HG03139 (cell line): ENCODE measurements around the gene CHKB.
A peak's percentile ranks its signal among the peaks of the same experiment; 100 is the strongest.

Source experiments
- ATAC-seq: cut with Tn5 transposase; IDR thresholded peaks from one replicate; pipeline ENCODE4 v1.9.1; 2021; ENCODE audit not compliant: unreplicated experiment

Gene CHKB

DNA sequence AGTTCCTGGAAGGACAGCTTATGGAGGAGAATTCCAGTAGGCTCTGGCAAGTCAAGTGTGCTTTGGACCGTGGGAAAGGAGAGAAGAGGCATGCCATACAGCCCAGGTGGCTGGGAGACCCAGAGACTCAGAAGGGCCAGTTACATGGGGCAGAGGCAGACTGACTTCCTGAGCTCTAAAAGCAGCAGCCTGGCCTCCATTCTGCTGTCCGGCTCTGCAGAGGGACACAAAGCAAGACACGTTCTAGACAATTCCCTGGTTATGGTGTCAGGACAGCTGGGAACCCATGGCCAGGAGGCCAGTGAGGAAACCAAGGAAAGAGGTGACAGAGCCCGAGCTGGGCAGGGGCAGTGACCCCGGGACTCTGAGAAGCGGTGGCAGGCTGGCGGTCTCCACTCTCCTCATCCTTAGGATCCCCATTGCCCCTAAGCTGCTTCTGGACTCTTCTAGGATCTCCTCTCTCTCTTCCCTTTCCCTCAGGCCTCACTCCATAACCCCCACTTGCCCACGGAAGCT is 7.2 kb downstream of the CHKB start:
- ATAC-seq, result no peak

DNA sequence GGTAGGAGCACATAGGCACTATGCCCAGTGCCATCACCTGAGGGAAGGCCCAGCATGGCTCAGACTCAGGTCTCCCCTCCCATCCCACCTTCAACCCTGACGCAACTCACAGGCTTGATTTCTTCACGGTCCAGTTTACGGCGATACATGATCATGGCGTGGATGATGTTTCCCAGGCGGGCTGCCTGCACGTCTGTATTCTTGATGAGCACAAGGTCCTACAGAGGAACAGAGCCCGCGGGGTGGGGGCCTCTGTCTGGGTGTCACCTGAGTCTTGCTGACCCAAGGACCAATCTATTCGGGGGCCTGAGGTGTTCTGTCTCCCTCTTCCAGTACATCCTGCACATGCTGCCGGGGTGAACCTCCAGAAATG is 8.3 kb downstream of the CHKB start:
- ATAC-seq, result no peak

DNA sequence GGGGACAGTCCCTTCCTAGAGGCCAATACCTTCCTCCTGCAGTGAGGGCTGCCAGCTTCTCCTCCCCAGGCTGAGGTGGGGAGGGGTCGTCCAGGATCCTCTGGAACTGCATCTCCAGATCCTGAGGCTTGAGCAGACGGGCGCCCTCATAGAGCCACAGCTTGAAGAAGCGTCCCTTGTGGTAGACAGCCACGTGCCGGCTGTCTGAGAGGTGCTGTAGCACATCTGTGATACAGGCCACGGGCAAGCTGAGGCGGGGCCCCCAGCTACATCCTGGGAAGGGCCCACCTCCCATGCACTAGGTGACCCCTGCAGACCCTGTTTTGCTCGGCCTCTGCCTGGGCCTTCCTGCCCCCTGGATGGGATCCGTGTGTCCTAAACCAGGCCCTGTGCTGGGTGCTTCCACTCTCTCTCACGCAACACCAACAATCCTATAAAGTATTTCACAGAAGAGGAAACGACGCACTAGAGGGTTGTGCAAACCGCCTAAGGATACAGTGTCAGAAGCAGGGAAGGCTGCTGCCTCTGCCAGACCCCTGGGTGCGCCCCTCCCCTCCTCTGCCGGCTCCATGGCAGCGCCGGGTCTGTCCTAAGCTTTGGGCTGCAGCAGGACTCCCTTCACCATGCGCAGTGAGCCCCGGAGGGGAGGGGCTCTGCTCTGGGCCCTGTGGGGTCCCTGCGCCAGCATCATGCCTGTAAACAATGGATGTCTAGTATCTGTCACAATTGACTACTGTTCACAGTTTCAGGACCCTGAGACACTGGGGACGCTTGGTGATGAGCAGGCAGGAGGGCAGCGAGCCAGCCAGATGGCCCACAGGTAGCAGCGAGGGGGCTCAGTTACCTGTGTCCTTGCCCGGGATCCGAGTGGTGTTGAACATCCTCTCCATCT is 8.9 kb downstream of the CHKB start:
- ATAC-seq, result no peak

DNA sequence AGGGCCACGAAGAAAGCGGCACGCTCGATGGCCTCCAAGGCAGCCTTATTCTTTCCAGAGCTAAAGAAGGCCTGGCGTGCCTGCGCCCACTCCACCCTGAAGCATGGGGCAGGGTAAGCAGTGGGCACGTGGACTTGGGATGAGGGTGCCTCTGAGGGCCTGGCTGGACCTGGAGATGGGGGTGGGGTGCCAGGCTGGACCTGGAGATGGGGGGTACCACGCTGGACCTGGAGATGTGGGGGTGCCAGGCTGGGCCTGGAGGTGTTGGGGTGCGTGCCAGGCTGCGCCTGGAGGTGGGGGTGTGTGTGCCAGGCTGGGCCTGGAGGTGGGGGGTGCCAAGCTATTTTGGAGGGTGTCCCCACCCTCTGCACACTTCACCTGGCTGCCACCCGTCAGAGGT is 9.7 kb downstream of the CHKB start:
- ATAC-seq, result no peak

DNA sequence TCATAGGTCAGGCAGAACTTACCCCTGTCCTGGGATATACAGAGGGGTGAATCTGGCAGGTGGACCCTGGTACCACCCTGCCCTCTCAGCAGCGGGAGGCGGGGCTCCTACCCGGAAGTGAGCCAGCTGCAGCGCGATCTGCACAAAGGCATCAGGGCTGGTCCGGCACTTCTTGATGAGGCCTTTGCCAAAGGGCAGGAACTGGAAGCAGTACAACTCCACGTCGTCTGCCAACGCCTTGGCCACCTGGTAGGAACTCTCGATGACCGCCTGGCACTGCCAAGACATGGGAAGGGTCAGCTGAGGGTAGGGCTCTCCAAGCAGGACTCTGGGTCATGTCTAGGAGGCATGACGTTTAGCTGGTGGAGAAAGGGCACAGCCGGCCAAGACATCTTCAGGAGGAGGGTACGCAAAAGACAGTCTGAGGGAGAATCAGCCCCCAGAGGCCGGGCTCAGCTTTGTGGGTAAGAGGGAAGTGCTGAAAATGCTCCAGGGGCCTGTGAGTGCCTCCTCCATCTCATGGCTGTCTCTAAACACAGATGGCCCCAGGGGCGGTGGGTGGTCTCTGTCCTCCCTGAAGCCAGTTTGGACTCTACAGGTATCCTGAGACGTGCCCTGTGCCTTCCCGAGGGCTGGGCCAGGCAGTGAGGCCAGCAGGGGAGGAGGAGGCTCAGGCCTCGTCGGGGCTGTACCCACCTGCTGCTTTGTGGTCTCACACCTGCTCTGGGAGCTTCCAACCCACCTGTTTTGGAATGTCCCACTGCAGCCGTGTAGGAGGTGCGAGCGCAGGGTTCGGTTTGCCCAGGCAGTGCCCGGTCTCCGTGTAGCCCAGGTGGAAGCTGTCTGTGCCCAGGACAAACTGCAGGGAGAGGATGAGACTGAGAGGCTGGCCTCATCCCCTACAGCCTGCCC is 11.1 kb downstream of the CHKB start:
- ATAC-seq, result no peak

DNA sequence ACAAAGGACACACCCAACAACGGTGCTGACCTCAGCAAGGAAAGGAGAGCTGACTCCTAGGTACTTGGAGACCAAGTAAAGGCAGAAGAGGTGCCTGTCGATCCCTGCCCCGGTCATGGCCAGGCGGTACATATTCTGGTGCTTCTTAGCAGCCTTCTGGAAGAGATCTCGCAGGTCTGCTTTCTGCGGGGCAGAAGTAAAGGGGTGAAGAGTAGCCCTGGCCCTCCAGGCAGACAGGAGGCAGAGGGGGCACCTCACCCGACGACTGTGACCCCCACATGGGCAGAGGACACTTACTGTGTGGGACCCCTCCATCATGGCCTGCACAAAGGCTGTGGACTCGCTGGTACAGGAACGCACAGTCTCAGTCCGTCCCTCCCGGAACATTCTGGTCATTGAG is 11.8 kb downstream of the CHKB start:
- no peak for ATAC-seq

DNA sequence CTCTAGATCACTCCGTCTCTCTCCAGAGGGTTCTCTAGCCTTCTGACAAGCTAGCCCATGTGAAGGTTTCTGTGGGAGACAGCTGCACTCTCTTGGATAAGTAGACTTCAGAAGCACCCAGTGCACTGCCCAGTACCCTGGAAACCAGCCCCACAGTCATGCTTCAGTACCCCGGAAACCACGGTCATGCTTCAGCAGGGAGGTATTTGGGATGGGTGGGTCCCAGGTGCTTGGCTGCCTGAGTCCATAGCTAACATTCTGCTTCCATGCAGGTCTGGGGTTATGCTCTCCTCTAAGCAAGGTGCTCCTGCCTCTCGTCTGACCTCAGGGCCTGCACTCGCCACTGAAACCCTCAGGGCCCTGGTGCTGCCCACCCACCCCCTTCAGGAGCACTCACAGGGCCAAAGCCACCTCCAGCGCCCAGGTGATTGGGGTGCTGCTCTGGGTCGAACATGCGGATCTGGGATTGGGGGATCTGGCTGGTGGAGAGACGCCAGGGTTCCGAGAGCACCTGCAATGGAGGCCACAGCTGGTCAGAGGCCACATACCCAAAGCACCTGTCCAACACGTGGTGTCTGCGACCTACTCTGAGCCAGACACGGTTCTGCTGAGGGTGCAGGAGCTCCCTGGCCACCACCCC is 12.6 kb downstream of the CHKB start:
- ATAC-seq, result no peak

DNA sequence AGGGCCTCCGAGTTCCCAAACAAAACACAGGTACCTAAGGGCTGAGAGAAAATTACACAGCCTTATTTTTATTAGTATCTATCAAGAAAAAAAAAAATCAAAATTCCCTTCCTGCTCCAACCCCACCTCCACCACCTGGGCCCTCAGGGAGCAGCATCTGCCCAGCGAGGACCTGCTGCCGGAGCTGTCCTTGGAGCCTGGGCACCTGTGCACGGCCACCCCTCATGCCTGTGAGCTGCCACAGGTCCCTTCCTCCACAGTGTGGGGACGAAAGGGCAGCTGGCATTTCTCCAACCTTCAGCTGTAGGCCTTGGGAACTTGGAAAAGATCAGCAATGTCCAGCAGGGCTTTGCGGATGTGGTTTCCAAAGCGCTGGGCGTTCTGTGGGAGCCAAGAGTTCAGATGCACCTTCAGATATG is 13.6 kb downstream of the CHKB start:
- no peak for ATAC-seq

DNA sequence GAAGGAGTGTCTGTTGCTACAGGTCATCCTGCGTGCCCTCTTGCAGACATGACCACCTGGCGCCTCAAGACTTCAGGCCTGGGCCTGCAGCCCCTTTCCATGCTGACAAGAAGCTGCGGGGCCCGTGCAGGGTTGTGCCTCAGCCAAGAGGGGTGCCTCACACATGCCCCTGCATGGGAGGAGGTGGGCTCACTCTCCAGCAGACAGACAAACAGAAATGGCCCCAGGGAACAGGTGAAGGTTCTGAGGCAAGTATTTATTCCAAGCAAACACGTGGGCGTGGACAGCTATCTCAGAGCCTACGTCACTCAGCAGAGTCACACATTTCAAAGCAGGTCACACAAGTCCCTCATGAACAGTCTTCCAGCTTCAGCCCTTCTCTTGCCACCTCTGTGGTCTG is 14.0 kb downstream of the CHKB start:
- ATAC-seq, result no peak

DNA sequence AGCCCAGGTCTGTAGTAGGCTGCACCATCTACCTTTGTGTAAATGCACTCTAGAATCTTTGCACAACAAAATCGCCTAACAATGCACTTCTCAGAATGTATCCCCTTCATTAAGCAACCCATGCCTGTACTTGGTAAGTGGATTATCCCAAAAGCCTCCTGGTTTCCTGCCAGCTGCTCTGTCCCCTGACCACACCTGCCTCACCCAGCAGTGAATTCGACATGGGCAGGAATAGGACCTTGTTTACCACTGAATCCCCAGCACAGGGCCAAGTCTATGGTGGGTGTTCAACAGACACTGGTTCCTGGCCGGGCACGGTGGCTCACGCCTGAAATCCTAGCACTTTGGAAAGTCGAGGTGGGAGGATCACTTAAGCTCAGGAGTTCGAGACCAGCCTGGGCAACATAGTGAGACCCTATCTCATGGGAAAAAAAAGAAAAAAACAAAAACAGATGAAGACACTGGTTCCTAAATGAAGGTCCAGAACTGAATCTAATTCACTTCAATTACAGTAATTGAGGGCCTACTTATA is 14.9 kb downstream of the CHKB start:
- ATAC-seq, result no peak

DNA sequence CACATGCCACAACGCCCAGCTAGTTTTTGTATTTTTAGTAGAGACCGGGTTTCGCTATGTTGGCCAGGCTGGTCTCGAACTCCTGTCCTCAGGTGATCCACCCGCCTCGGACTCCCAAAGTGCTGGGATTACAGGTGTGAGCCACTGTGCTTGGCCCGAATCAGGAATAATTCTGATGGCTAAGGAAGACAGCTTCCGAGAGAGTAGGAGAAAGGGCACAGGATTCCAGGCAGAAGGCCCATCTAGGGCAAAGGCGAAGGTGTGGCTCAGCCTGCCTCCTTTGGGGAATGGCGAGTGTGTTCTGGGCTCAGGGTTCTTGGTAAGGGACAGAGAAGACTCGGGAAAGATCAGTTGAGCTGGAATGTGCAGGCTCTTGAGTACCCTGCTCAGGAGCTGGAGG is 18.4 kb downstream of the CHKB start:
- ATAC-seq, result no peak

DNA sequence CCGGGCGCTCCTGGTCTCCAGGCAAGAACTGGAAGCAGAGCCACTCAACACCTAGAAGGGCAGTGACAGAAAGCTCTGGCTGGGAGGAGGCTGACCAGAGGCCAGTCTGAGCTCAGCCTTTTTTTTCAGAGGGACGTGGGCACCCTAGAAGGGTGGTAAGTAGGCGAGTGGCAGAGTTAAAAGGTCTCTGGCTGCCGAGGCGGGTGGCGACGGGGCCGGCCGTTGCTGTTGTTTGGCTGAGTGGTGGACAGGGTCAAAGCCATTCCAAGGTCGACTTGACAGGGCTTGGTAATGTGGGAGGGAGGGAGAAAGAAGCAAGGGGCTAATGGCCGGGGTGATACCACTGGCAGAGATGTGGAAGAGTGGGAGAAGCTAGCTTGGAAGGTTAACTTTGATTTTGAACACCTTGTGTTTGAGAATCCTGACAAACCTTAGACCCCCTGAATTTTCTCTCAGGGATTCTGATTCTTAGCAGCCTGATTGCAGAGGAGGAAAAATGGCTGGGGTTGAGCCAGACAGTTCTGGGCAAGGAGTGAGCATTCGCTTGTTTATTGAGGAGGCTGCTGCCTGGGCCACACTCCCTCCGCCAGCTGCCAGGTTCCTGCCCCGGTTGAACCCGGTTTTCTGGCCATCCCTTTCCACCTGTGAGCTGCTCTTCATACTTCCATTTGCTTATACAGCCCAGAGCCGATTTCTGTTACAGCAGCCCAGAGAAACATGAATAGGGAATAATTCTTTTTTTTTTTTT is 19.1 kb downstream of the CHKB start:
- ATAC-seq, result no peak

DNA sequence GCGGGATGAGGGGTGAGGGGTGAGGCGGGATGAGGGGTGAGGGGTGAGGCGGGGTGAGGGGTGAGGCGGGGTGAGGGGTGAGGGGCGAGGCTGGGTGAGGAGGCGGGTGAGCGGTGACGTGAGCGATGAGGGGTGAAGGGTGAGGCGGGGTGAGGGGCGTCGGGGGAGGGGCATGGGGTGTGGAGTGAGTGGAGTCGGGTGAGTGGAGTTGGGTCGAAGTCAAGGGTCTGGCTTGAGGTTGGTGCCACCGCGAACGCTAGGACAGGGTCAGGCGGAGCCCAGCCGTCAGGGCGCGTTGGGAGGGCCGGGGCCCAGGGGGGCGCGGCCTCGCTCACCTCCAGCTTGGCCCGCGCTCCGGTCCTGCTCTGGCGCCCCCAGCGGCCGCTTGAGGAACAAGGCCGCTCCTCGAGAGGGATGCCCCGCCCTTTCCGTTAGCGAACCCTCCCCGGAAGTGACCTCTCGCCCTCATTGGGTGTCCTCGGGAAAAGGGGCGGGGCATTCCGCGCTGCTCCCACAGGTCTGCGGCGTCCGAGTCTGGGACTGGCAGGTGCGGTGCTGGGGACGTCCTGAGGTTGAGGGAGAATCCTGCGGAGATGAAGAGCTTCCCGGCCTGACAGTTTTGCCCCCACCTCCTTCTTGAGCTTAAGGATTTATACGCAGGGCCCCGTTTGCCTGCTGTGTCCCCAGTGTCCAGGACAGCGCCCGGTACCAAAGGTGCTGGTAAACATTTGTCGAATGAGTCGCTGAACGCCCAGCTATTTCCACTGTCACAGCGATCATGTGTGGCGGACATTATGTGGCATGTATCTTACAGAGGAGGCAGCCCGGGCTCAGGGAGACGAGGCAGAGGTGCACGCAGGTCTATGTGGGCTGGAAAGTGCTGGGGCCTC is 19.9 kb downstream of the CHKB start, which contains the start of gene SYCE3:
SYCE3 (minus strand) TSS at position 397 of the 890 bp plus-strand sequence. CDS start 6,514 bp downstream, outside the sequence.
- peak; percentile 89 for ATAC-seq

DNA sequence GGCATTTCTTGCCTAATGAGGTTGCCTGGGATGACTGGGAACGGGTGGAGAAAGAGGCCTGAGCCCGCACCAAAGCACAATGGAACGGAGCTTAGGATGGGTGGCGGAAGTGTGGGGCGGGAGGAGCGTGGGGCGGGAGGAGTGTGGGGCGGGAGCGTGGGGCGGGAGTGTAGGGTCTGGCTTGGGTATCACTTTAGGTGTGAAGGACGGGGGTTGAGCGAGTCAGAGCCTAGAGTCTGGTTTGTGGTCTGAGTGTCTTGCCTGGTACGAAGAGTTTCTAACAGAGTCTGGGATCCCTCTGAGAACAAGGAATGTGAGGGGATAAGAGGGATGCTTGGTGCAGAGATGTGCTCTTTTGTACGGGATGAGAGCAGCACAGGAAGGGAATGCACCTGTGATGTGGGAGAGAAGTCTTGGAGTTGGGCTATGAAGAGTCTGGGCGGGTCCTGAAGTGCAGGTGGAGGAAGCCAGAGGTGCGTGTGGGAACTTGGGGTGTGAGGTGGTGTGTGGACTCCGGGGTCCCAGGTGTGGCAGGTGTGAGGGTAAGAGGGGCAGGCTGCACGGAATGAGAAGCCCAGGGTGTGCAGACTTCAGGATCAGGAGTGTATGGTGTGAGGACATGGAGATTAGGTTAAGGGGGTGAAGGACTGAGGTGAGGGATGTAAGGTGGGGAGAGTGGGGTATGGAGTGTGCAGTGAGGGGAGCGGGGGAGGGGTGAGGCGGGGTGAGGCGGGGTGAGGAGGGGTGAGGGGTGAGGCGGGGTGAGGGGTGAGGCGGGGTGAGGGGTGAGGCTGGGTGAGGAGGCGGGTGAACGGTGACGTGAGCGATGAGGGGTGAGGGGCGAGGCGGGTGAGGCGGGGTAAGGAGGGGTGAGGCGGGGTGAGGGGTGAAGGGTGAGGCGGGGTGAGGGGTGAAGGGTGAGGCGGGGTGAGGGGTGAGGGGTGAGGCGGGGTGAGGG is 21.0 kb downstream of the CHKB start:
- ATAC-seq, result no peak

DNA sequence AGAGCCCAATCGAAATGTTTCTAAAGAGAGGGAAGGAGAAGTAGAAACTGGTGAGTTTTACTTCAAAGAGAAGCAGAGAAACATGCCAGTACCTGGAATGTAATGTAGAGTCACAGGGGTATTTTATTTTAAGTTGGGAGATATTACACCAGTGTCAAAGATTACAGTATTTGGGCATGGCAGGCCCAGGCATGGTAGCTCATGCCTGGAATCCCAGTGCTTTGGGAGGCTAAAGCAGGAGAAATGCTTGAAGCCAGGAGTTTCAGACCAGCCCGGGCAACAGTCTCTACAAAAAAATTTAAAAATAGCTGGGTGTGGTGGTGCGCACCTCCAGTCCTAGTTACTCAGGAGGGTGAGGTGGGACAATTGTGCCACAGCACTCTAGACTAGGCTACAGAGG is 22.6 kb downstream of the CHKB start:
- ATAC-seq, result no peak

DNA sequence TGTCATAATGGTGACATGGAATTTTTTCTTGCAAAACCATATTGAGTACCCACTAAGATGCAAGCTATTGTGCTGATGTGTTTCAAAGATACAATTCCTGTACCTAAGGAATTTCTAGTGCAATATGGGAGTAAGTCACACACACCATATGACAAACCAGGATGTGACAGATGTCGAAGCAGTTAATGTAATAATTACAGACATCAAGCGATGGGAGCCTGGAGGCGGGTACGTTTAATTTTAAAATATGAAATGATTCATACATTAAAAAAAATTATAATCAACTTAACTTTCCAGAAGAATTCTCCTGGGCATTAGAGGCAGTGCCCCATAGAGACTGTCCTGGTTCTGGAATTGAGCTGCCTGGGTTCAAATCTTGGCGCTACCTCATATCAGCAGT is 25.9 kb downstream of the CHKB start:
- ATAC-seq, result no peak

DNA sequence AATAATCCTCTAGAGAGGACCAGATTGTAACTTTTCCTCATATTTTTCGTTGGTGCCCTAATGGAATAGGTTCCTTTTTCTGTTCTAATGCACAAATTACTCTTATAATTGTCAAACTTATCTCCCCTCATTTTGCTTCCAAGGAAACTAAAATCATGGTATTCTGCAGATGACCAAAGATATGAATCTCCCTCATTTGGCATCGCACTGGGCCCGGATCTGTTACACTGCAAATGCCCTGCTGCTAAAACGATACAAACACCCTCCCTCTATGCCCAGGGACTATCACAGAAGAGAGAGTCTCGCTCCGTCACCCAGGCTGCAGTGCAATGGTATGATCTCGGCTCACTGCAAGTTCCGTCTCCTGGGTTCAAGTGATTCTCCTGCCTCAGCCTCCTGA is 29.3 kb downstream of the CHKB start:
- no peak for ATAC-seq

DNA sequence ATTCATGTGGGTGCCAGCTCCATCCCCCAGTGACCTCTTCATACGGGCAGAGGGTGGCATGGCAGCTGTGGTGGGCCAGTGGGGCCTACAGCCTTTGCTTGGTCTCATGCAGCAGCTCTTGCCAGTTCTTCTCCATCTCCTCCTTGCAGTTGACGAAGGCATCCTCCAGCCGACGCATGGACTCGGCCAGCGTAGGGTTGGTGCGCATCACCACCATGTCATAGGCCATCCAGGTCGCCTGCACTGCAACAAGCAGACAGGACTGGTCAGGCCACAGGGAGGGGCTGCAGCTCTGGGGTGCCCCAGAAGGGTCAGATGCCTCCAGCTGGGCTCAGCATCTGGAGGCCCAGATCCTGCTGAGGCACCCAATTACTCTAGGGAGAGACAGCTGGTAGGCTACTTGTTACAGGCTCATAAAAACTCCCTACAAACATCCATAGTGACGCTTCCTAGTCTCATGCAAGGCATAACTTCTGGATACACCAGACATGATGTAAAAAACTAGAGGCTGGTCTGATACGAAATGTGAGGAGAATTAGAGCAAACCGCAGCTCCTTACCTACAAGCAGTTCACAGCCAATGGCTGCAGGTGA is 31.4 kb downstream of the CHKB start:
- ATAC-seq, result no peak
